ENCODE measurements around the gene STN1.
"Not testable (repeated sequence)": the region's sequence is repeated elsewhere in the genome, so short reads cannot be mapped to it uniquely, and the experiment has no call there.

The STN1 gene

GRCh38 chr10:103849880-103850571 lies 68.0 kb downstream of the STN1 start:
- no peak overlapping the region for H3K4me3 ChIP-seq (ENCODE audit: low read depth, low read length)
- TF ChIP-seq CTCF (conservative IDR thresholded peaks at IDR 0.05; ENCODE audit: low read depth, low read length), result no peak
- DNase-seq (ENCODE audit: low read depth), result peak; percentile 70

- no peak for TF ChIP-seq CTCF (conservative IDR thresholded peaks at IDR 0.05; ENCODE audit: low read depth, low read length)
- H3K4me3 ChIP-seq (ENCODE audit: low read depth, low read length), result no peak overlapping the region
- DNase-seq (ENCODE audit: low read depth), result no peak
Observed at GRCh38 chr10:103849212-103849877, 68.6 kb downstream of the STN1 start.

GRCh38 chr10:103847909-103848468 lies 70.0 kb downstream of the STN1 start:
- DNase-seq (ENCODE audit: low read depth), result no peak
- peak; percentile 47 for TF ChIP-seq CTCF (conservative IDR thresholded peaks at IDR 0.05; ENCODE audit: low read depth, low read length)

GRCh38 chr10:103847346-103847745 lies 70.6 kb downstream of the STN1 start:
- no peak overlapping the region for H3K4me3 ChIP-seq (ENCODE audit: low read depth, low read length)
- no peak for DNase-seq (ENCODE audit: low read depth)

More at GRCh38 chr10:103847909-103848468, 70.0 kb downstream of the STN1 start:
- H3K4me3 ChIP-seq (ENCODE audit: low read depth, low read length), result no peak overlapping the region

GRCh38 chr10:103845972-103846371 lies 72.0 kb downstream of the STN1 start:
- no peak for DNase-seq (ENCODE audit: low read depth)
- no peak for TF ChIP-seq CTCF (conservative IDR thresholded peaks at IDR 0.05; ENCODE audit: low read depth, low read length)
- H3K4me3 ChIP-seq (ENCODE audit: low read depth, low read length), result no peak overlapping the region

More at GRCh38 chr10:103847346-103847745, 70.6 kb downstream of the STN1 start:
- TF ChIP-seq CTCF (conservative IDR thresholded peaks at IDR 0.05; ENCODE audit: low read depth, low read length), result no peak

- not testable (repeated sequence) for DNase-seq (ENCODE audit: low read depth); H3K4me3 ChIP-seq (ENCODE audit: low read depth, low read length)
Observed at GRCh38 chr10:103845346-103845745, 72.6 kb downstream of the STN1 start.

GRCh38 chr10:103843854-103844570 lies 74.0 kb downstream of the STN1 start:
- no peak for DNase-seq (ENCODE audit: low read depth)
- TF ChIP-seq CTCF (conservative IDR thresholded peaks at IDR 0.05; ENCODE audit: low read depth, low read length), result no peak

More at GRCh38 chr10:103843854-103844570, 74.0 kb downstream of the STN1 start:
- no peak overlapping the region for H3K4me3 ChIP-seq (ENCODE audit: low read depth, low read length)
